CD14-positive monocyte (primary cell): Measurements from ENCODE around the gene PHYHD1. TPM values are rescaled to one million over a fixed set of nuclear protein-coding genes. Genes with fewer than 3 reads are reported as not detected.

Experiments used
- DNase-seq, 3 donors: peaks; one replicate each; pipeline ENCODE4 v3.0.0-alpha.2; 2011 to 2022
- H2AFZ ChIP-seq: 2 replicates; pipeline ENCODE4 v1.6.0; 2012; ENCODE audit warnings: mild to moderate bottlenecking, low read depth, low read length, inconsistent platforms; ENCODE audit not compliant: insufficient read depth, poor library complexity, severe bottlenecking
- H3K27ac ChIP-seq, 2 donors: 1 replicate in 1 of 2; 2 replicates in 1 of 2; pipeline ENCODE4 v1.5.1; 2012 to 2013; ENCODE audit warnings: low read length in 2 of 2, control low read depth in 1 of 2, inconsistent platforms in 1 of 2, low read depth in 1 of 2, mild to moderate bottlenecking in 1 of 2
- H3K27me3 ChIP-seq, 2 donors: one replicate each; pipeline versions ENCODE4 v1.6.0 to v1.6.1; 2011 to 2013; ENCODE audit warnings: low read length in 2 of 2; ENCODE audit not compliant: control insufficient read depth in 2 of 2, insufficient read depth in 2 of 2
- H3K36me3 ChIP-seq, 2 donors: replicated peaks in 1 of 2; 1 replicate in 1 of 2; 2 replicates in 1 of 2; pipeline versions ENCODE4 v1.5.1 to v1.6.1; 2012 to 2013; ENCODE audit warnings: low read length in 2 of 2, control low read depth in 1 of 2, inconsistent platforms in 1 of 2, mild to moderate bottlenecking in 1 of 2; ENCODE audit not compliant: insufficient read depth in 2 of 2, control insufficient read depth in 1 of 2
- H3K4me1 ChIP-seq, 2 donors: 1 replicate in 1 of 2; 2 replicates in 1 of 2; pipeline versions ENCODE4 v1.5.1 to v1.6.1; 2012 to 2013; ENCODE audit warnings: low read length in 2 of 2, control low read depth in 1 of 2, inconsistent platforms in 1 of 2, mild to moderate bottlenecking in 1 of 2, moderate library complexity in 1 of 2; ENCODE audit not compliant: insufficient read depth in 2 of 2, control insufficient read depth in 1 of 2
- H3K4me2 ChIP-seq: replicated peaks from 2 replicates; pipeline ENCODE3; 2012; ENCODE audit warnings: low read length, moderate library complexity, mild to moderate bottlenecking; ENCODE audit not compliant: poor library complexity, severe bottlenecking; ENCODE audit errors: extremely low read depth
- H3K4me3 ChIP-seq, 3 experiments: fragments of 200-600 bp in 1 of 3; sonication (generic) in 1 of 3; replicated peaks in 1 of 3; 1 replicate in 2 of 3; 2 replicates in 1 of 3; pipeline ENCODE4 v1.5.1; 2011 to 2013; ENCODE audit warnings: low read length in 3 of 3, mild to moderate bottlenecking in 3 of 3, control low read depth in 2 of 3, low read depth in 2 of 3, inconsistent platforms in 1 of 3, moderate library complexity in 1 of 3
- H3K79me2 ChIP-seq: 2 replicates; pipeline ENCODE4 v1.6.0; 2012; ENCODE audit warnings: mild to moderate bottlenecking, control low read depth, inconsistent platforms, low read length, moderate library complexity; ENCODE audit not compliant: insufficient read depth
- H3K9ac ChIP-seq: 2 replicates; pipeline ENCODE4 v1.6.0; 2017; ENCODE audit warnings: low read length, mild to moderate bottlenecking; ENCODE audit not compliant: insufficient read depth, poor library complexity, severe bottlenecking
- H3K9me3 ChIP-seq, 2 donors: replicated peaks in 1 of 2; 1 replicate in 1 of 2; 2 replicates in 1 of 2; pipeline versions ENCODE4 v1.5.1 to v1.6.1; 2012 to 2013; ENCODE audit warnings: low read length in 2 of 2, control low read depth in 1 of 2; ENCODE audit not compliant: control insufficient read depth in 1 of 2, insufficient read depth in 1 of 2
- H4K20me1 ChIP-seq: 2 replicates; pipeline ENCODE4 v1.6.0; 2012; ENCODE audit warnings: mild to moderate bottlenecking, low read length, control low read depth, moderate library complexity; ENCODE audit not compliant: insufficient read depth
- H3K27ac Mint-ChIP-seq, 7 donors: one replicate each; pipeline ENCODE4 v1.8.0; 2020; ENCODE audit warnings: mild to moderate bottlenecking in 7 of 7, mixed read lengths in 7 of 7, moderate library complexity in 6 of 7, inconsistent platforms in 2 of 7
- H3K27me3 Mint-ChIP-seq, 3 donors: one replicate each; pipeline ENCODE4 v1.8.0; 2021 to 2022; ENCODE audit warnings: low read depth in 3 of 3, mild to moderate bottlenecking in 3 of 3, mixed read lengths in 3 of 3, moderate library complexity in 3 of 3, inconsistent platforms in 1 of 3
- H3K36me3 Mint-ChIP-seq, 2 donors: one replicate each; pipeline ENCODE4 v1.8.0; 2020; ENCODE audit warnings: mixed read lengths in 2 of 2, inconsistent platforms in 1 of 2, mild to moderate bottlenecking in 1 of 2
- H3K4me1 Mint-ChIP-seq: one replicate; pipeline ENCODE4 v1.8.0; 2020; ENCODE audit warnings: mild to moderate bottlenecking, mixed read lengths
- H3K4me3 Mint-ChIP-seq, 2 donors: one replicate each; pipeline ENCODE4 v1.8.0; 2020; ENCODE audit warnings: mild to moderate bottlenecking in 2 of 2, mixed read lengths in 2 of 2, moderate library complexity in 1 of 2
- H3K9me3 Mint-ChIP-seq, 7 donors: one replicate each; pipeline ENCODE4 v1.8.0; 2020 to 2022; ENCODE audit warnings: mixed read lengths in 7 of 7, mild to moderate bottlenecking in 6 of 7, moderate library complexity in 6 of 7, inconsistent platforms in 2 of 7
- CTCF ChIP-seq: fragments of 200-600 bp; IDR thresholded peaks from one replicate; pipeline ENCODE4 v1.8.0; 2022; ENCODE audit warnings: antibody characterized with exemption, mild to moderate bottlenecking
- WGBS: methylation state at CpG from one replicate; pipeline ENCODE4 v1.1.5; 2013; ENCODE audit warnings: missing lambda C conversion rate; ENCODE audit not compliant: insufficient coverage; 5-methylcytosine and 5-hydroxymethylcytosine counted together
- intact Hi-C, 2 donors: fragments of 100-400 bp; cut with micrococcal nuclease; formaldehyde crosslinking; loops; one replicate each; pipeline versions ENCODE4 v1.15.0 to v1.15.1; 2023
- polyA plus RNA-seq, 3 donors: library from polyadenylated mRNA; depleted of rRNA in 1 of 3; unstranded in 2 of 3; stranded (reverse) in 1 of 3; fragments of 300-500 nt in 2 of 3; fragments of >200 nt in 1 of 3; fragmentation: Illumina TruSeq in 2 of 3; gene quantifications; 1 replicate in 2 of 3; 2 replicates in 1 of 3; pipeline ENCODE4 v1.2.3, GENCODE V29; 2012 to 2021

The PHYHD1 gene
- polyA plus RNA-seq, 3 donors, result 0.29 TPM; not detected in 2

GRCh38 chr9:128940271-128940921 is 19.6 kb downstream of the PHYHD1 start:
- intact Hi-C loops, result loop anchor here in 1 of 2 donors (10.0 kb wide), 2 partner anchors 56 to 216 kb away; partner anchors contain the start of genes KYAT1, LRRC8A and ZDHHC12
- H3K4me1 ChIP-seq, result no peaks in the 10 kb centered on the region
- H3K4me1 Mint-ChIP-seq, result no peaks in the 10 kb centered on the region

More at GRCh38 chr9:128940271-128940921, 19.6 kb downstream of the PHYHD1 start:
- no peak overlapping the region for H3K27ac ChIP-seq
- Mint-ChIP-seq H3K27me3 (peaks cover 0 to 3% (median 2%) of the 10 kb centered on the region in 3 donors), H3K4me3 (no peak overlapping the region), H3K9me3 (peaks cover 0 to 2% (median 0%) of the 10 kb centered on the region in 7 donors), H3K36me3 (no peaks in the 10 kb centered on the region), H3K27ac (no peak overlapping the region)
- H2AFZ ChIP-seq, result no peak overlapping the region
- DNase-seq, result no peak
- no peaks in the 10 kb centered on the region for H3K9me3 ChIP-seq
- no peak overlapping the region for H3K4me3 ChIP-seq
- H3K4me2 ChIP-seq, result no peak overlapping the region
- TF ChIP-seq CTCF, result no peak
- H3K27me3 ChIP-seq, result no peaks in the 10 kb centered on the region
- 90% methylated on average over 7 of the region's 15 CpGs for WGBS
- H3K79me2 ChIP-seq, result no peaks in the 10 kb centered on the region
- no peaks in the 10 kb centered on the region for H4K20me1 ChIP-seq
- no peak overlapping the region for H3K9ac ChIP-seq
- H3K36me3 ChIP-seq, result no peaks in the 10 kb centered on the region
